ENCODE results near the gene CD300LF.

CD300LF gene

DNA sequence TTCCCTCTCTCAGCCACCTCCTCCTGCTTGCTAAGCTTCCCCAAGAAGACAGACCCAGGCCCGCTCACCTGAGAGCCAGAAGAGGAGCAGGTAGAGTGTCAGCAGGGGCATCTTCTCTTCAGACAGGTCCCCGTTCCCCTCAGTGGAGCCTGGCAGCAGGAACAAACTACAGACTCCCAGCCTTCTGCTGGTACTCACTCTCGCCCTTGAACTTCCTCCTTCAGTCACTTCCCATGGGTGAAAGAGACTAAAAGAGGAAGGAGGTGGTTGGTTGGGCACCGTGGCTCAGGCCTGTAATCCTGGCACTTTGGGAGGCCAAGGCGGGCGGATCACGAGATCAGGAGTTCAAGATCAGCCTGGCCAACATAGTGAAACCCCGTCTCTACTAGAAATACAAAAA is at the start of gene CD300LF:
TSS of gene CD300LF (minus strand) at position 168 of the 400 bp plus-strand sequence. CDS start at position 111, 57 bp downstream.
- DNase-seq, result no peak

DNA sequence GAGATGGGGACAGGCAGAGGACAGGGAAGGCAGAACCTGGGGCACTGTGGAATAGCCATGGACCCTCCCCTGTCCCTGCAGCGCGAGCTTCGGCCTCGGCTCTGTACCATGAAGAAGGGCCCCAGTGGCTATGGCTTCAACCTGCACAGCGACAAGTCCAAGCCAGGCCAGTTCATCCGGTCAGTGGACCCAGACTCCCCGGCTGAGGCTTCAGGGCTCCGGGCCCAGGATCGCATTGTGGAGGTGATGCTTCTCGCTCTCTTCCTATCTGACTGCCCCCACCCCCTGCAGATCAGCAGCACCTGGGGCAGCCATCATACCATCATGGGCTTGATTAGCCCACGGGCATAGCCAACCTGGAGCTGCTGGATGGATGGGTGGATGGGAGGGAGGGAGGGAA is 49.2 kb upstream of the CD300LF start:
- DNase-seq, result no peak

DNA sequence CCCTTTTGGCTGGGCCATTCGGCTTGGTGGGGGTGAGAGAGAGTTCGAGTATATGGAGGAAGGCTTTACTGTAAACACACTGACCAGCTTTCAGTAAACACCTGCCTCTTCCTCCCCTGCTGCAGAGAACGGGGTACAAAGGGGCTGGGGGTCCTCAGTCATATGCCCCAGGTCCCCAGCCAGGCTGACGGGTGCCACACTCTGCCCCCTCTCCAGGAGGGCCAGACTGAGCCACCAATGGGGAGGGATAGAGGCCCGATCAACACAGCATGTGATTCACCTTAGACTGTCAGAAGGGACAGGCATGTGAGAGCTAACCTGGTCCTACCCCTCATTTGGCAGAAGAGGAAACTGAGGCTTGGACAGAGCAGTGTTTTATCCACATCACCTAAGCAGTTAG is 48.7 kb upstream of the CD300LF start:
- DNase-seq, result no peak

DNA sequence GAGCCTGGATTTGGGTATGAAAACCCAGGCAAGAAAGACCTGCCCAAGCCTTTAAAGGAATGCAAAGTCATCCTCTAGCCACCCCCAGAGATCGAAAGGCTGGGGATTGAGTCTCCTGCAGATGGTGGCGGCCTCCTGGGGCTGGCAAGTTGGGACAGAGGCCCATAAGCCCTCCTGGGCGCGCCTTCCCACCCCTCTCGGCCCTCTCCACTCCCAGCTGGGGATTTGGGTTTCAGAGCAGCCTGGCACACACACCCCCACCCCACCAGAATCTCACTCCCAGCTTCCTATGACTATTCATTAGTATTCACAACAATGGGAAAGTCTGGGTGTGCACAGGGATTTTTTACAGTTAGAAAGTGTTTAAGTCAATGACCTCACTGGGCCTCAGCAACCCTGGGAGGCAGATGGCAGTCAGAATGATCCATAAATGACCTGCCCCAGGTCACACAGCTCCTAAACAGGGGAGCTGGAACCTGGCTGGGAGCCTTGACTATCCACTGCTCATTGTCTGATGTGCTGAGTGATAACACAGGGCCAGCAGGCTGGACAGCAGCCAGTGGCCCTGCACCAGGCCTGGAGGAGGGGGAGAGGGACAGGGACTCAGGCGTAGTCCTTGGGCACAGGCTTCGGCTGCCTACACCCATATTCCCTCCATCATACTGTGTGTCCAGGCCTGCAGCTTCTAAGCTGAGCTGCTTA is 47.8 kb upstream of the CD300LF start:
- no peak for DNase-seq

DNA sequence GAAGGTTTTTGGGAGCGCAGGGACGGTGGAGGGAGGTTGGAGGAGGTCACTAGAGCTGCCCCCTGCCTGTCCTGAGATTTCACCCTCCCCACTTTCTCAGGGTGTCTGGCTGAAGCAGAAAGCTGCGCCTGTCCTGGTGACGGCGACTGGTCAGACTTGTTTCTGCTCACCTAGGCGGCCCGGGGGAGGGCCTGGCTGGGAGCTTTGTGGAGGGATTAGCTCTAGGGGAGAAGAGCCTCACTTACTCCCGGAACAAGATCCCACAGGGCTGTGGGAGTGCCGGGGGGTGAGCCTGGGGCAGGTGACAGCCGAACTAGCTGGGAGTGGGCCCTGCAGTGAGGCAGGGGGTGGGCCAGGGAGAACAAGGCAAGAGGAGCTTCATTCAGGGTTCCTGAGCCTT is 47.2 kb upstream of the CD300LF start:
- DNase-seq, result no peak

DNA sequence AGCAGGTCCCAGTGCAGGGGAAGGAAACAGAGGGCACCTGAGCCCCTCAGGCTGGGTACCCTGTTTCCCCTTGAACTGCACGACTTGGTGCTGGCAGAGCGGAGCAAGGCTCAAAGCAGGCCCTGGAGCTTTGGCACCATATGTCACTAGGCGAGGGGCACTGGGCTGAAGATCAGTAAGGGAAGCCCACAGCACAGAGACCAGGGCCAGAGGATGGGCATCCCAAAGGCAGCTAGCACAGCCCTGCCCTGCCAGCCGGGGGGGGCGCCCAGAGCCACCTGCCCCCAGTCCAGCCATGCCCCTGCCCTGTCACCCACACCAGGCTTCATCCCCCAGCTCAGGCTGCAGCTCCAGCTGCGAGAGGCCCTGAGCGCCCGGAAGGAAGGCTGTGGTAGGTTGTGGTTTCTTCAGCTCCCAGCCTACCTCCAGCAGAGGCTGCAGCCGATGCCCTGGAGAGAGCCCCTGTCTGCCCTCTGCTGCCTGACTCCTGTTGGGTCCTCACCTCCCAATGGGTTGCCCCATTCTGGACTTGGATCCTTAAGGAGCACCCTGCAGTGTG is 46.6 kb upstream of the CD300LF start:
- no peak for DNase-seq

DNA sequence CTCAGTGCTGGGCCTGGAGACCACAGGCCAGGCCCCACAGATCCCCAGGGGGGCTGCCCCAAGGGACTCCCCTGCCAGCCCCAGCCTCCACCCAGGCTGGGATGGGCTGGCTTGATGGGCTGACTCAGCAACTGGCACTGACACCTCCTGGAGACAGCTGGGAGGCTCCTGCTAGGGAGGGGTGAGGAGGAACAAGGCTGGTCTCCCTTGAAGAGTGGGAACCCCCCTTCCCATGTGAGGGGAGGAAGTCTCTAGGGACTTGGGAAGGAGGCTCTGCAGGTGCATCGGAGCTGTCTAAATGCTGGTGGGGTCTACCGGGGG is 46.1 kb upstream of the CD300LF start:
- DNase-seq, result no peak

DNA sequence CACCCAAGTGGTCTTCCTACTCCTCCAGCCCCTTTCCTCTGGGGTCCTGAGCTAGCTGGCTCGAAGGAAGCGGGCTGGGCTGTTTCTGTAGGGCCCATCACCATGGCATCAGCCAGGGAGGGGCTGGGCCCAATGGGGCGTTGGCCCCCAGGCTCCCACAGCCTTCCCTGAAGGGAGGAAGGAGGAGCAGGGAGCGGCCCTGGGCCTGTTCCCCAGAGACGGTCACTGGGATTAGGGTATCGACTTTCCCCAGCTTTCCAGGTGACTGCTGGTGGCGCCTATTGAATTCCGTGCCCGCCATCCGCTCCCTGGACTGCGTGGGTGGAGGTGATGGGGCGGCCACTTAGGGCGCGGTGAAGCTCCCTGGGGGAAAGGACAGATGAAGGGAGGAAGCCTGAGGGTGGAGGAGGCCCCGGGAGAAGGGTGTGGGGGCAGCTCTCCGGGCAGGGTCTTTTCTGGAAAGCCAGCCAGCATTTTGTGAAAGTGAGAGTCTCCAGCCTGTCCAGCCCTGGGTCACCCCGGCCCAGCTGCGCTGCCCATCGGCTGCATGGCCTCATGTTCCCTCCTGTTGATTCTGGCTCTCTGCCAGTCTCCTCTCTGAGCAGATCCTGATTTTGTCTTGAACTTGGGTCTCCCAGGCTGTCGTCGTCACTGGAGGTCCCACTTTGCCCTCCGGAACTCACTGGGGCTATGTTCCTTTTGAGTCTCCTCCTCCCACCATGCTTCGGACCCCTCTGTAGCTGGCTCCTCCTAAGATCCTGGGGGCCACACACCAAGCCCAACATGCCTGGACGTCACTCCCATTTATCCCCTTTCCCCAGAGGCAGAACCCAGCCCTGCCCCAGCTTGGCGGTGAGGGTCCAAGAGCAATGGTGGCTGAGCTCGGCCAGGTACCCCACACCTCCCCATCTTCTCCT is 45.5 kb upstream of the CD300LF start:
- DNase-seq, result no peak

DNA sequence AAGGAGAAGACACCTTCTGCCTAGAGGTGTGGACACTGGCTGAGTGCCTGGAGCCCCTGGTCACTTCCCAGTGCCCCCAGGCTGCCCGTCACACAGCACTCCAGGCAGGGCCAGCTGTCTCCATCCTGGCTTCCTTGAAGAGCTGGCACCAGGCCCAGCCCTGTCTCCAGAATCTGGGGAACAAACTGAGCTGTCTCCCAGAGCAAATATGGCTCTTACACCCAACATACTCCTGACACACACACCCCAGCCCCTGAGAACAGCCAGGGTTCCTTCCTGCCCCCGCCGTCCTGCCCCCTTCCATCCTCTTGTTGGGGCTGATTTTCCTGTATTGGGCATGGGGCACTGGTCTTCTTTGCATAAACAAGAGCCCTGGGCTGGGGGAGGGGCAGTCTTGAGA is 44.8 kb upstream of the CD300LF start:
- DNase-seq, result no peak

DNA sequence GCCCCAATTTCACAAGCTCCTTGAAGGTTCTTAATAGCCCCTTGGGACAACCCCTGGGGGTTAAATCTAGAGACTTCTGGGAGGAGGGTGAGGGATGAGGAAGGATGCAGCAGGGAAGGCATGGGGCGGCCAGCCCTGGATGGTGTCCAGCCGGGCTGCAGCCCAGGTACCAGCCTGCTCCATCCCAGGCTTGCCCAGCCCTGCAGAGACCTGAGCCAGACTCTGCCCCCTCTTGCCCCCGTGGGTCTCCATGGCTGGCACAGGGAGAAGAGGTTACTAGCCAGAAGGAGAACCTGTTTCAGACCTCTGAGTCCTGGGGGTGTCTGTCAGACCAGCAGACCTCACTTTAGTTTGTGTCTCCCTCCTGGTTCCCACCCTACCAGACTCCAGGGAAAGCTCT is 44.2 kb upstream of the CD300LF start:
- no peak for DNase-seq

DNA sequence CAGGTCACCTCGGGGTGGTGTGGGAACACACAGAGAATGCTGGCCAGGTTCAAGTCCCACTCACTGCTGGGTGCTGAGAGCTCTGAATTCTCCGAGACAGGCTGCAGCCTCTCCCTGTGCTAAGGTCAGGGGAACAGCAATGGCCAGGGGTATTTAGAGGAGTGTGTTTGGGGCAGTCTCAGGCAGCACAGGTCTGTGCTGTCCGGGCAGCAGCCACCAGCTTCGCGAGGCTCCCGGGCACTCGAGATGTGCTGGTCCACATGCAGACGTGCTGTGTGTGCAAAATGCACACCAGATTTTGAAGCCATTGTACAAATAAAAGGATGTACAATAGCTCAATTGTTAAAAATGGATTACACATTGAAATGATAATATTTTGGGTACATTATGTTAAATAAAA is 42.8 kb upstream of the CD300LF start:
- no peak for DNase-seq

DNA sequence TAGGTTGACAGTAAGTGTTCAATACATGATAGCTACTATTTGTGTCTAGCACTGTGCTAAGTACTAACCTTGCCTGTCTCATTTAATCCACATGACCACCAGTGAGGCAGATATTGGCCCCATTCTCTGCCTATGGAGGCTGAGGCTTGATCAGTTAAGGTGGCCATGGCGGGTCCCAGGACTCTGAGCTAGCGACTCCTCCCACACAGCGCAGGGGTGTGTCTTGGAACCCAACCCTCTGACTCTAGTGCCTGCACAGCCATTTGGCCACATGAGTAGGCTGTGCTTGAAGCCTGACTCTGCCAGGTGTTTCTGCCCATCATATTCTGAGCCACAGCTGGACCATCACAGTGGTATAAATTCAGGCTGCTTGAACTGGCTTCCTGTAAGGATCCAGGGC is 42.1 kb upstream of the CD300LF start:
- no peak for DNase-seq

DNA sequence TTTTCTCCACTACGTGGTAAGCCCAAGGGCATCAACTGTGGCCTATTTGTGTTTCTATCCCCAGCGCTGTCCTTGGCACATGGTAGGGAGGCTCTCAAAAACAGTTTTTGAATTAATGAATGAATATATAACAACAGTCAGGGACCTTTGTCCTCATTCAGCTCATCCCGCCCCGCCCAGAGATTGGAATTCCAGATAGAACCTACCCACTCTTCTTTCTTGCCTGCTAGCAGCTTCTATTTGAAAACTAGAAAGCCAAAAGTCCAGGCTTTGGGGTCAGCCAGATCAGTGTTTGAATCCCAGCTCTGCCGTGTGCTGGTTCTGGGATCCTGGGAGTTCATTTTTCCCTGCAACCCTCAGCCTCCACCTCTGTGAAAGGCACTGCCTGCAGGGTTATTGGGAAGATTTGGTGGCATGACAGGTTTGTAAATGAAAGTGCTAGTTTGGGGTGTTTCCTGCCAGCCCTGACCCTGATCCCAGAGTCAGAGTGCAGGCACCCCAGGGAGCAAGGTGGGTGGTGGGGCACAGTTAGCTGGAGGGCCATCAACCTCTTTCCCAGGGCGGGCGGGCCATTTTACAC is 40.2 kb upstream of the CD300LF start:
- no peak for DNase-seq

DNA sequence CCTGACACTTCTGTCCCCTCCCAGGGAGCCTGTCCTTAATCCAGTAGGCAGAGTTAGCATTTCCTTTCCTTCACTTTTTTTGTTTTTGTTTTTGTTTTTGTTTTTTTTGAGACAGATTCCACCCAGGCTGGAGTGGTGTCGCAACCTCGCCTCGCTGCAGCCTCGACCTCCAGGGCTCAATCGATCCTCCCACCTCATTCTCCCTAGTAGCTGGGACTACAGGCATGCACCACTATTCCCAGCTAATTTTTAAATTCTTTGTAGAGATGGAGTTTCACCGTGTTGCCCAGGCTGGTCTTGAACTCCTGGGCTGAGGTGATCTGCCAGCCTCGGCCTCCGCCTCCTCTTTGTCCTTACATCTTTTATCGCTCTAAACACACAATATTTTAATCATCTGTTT is 39.7 kb upstream of the CD300LF start:
- DNase-seq, result no peak

DNA sequence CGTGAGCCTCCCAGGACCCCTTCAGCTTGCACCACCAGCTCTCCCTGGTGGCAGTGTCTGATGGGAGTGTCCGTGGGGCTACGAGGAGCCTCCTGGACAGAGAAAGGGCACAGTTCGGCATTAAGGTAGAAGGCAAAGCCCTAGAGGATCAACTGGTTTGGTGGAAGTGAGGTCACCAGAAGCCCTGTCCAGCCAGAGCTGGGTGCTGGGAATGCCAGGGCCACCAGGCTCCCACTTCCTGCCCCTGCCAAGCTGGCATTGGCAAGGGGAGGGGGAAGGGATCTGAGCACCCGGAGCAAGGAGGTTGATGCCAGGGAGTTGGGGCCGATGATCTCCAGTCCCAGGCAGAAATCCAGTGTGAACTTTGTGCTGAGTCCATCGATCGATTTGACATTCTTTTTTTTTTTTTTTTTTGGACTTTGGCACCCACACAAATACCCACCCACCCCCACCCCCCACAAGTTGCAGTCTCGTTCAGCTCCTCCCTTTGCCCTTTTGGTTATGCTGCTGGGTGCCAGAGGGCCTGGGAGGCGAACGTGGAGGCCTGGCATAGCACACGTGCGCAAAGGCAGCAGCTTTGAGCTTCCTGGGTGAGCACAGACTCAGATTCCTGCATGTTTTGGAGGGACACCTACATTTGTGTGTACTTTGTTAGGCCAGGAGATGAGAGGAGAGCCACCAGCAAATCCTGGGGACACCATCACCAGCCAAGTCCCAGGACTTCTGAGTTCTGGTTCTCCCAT is 37.8 kb upstream of the CD300LF start:
- no peak for DNase-seq

DNA sequence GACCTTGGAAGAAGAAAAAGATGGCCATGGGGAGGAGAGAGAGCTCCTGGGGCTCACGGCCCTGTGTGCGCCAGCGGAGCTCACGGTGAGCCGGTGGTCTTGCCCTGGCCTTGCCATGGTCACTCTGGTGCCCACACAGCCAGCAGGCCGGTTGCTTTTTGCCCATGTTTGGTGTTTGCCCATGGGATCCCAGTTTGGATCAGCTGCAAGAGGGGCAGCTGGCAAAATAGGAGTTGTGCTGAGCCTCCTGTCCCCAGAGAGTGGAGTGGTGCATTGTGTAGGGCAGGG is 37.3 kb upstream of the CD300LF start:
- DNase-seq, result no peak

DNA sequence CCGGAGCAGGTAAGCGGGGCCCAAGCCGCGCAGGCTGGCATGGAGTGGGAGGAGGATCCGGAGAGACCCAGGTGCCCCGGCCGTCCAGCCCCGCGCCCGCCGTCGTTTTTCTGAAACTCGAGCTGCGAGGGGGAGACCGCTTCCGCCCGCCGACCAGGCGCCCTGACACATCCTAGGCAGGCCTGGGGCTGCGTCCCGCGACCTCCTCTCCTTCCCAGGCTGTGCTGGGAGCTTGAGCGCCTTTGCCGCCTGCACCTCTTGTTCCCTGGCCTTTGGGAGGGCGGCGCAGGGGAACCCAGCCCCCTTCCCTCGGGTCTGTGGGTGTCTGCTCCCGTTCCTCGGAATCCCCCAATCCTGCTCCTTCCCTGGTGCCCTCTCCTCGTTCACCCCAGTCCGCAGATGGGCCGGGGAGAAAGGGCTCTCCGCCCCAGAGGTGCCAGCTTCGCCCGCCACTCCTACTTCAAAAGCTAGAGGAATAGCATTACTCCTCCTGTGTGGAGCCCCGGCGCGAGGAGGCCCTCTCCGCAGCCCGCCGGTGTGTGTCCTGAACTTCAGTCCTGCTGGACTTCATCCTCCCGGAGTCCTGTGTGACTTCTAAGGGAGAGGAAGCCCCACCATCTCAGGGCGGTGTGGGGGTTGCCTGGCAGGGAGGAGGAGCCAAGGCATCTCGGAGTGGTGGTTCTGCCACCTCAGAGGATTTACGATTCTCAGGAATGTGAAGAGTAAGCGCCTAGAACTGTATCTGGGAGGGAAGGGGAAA is 36.7 kb upstream of the CD300LF start:
- DNase-seq, result no peak

DNA sequence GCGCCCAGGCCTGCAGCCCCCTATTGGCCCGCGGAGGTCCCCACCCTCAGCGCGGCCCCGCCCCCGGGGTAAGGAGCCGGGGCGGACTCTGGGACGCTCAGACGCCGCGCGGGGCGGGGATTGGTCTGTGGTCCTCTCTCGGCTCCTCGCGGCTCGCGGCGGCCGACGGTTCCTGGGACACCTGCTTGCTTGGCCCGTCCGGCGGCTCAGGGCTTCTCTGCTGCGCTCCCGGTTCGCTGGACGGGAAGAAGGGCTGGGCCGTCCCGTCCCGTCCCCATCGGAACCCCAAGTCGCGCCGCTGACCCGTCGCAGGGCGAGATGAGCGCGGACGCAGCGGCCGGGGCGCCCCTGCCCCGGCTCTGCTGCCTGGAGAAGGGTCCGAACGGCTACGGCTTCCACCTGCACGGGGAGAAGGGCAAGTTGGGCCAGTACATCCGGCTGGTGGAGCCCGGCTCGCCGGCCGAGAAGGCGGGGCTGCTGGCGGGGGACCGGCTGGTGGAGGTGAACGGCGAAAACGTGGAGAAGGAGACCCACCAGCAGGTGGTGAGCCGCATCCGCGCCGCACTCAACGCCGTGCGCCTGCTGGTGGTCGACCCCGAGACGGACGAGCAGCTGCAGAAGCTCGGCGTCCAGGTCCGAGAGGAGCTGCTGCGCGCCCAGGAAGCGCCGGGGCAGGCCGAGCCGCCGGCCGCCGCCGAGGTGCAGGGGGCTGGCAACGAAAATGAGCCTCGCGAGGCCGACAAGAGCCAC is 36.0 kb upstream of the CD300LF start, which contains the start of gene NHERF1:
TSS of gene NHERF1 (plus strand) at position 100 of the 750 bp plus-strand sequence. CDS start at position 319, 219 bp downstream.
- DNase-seq, result peak; percentile 89

DNA sequence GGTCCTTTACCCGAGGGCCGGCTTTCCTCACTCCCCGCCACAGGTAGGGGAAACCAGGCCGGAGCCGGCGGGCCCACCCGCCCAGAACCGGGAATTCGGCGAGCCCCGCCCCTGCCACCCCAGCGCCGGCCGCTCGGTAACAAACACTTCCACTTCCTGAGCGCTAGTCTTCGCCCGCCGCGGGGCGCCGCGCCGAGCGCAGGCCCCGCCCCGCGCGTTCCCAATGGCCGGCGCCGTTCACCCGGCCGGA is 35.5 kb upstream of the CD300LF start:
- DNase-seq, result no peak

DNA sequence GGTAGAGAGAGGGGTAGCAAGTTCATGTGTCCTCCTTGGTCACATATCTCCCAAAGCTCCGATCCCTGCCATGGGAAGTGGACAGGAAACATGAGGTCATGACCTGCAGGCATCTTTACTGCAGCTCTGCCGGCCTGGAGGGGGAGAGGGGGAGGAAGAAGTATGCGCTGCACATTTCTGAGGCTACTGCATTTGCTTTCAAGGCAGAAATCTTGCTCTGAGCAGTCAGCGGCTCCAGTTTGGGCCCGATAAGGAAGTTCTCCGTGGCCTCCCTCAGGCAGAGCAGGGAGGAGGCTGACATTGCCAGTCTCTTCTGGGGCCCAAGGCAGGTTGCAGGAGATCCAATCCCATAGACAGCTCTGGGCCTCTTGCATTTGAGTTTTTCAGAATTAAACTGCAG is 34.2 kb upstream of the CD300LF start:
- DNase-seq, result no peak

DNA sequence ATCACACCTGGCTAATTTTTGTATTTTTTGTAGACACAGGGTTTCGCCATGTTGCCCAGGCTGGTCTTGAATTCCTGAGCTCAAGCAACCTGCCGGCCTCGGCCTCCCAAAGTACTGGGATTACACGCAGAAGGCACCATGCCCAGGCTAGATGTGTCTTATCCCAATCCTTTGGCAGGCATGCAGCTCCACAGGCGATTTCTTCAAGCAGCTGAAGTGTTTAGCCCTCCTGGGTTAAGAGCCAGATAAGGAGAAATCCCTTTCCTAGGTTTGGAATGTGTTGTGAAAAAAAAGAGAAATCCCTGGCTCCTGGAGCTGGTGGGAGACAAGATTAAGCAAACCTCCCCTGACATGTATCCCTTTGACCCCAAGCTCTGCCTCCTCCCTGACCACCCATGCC is 33.7 kb upstream of the CD300LF start:
- no peak for DNase-seq

Data from activated T-cell treated with anti-CD3 and anti-CD28 coated beads for 4 hours (primary cell).